Activated B cell treated with CpG ODN at 0.5 μM for 24 hours (primary cell): ENCODE data around the gene MUC15. TPM values are rescaled to one million over a fixed set of nuclear protein-coding genes. Genes with fewer than 3 reads are reported as not detected.

ENCODE experiments used
- ATAC-seq: fragments of 200-7000 bp; cut with Tn5 transposase; one replicate; pipeline ENCODE4 v1.10.0; 2021; ENCODE audit warnings: low read depth, mild to moderate bottlenecking, moderate library complexity
- CTCF ChIA-PET: fragments of 350-600 bp; sonication (Branson Sonifier 250); formaldehyde crosslinking; loops from one replicate; lab custom pipeline; 2021; ENCODE audit warnings: antibody characterized with exemption; lab: Charles Lee
- POLR2A ChIA-PET: fragments of 350-600 bp; sonication (Branson Sonifier 250); formaldehyde crosslinking; loops from one replicate; lab custom pipeline; 2021; ENCODE audit warnings: antibody characterized with exemption; lab: Charles Lee
- DNase-seq: peaks from one replicate; pipeline ENCODE4 v3.0.0; 2022
- H3K27ac Mint-ChIP-seq: one replicate; pipeline ENCODE4 v1.8.0; 2020; ENCODE audit warnings: mixed read lengths
- H3K27me3 Mint-ChIP-seq: one replicate; pipeline ENCODE4 v1.8.0; 2021; ENCODE audit warnings: mixed read lengths
- H3K36me3 Mint-ChIP-seq: one replicate; pipeline ENCODE4 v1.8.0; 2021; ENCODE audit warnings: low read depth, mixed read lengths
- H3K4me1 Mint-ChIP-seq: one replicate; pipeline ENCODE4 v1.8.0; 2021; ENCODE audit warnings: mixed read lengths
- H3K4me3 Mint-ChIP-seq: one replicate; pipeline ENCODE4 v1.8.0; 2020; ENCODE audit warnings: mild to moderate bottlenecking, mixed read lengths
- H3K9me3 Mint-ChIP-seq: one replicate; pipeline ENCODE4 v1.8.0; 2020; ENCODE audit warnings: mixed read lengths
- intact Hi-C: fragments of 100-400 bp; cut with micrococcal nuclease; formaldehyde crosslinking; loops from one replicate; pipeline ENCODE4 v1.15.1; 2024
- total RNA-seq: library from RNA; stranded (reverse); gene quantifications from 2 replicates; pipeline ENCODE4 v1.2.3, GENCODE V29; 2022
- TF ChIP-seq, protein P1 (sequence below): fragments of 200-600 bp; IDR thresholded peaks from one replicate; pipeline ENCODE4 v1.8.0; 2022; ENCODE audit warnings: antibody characterized with exemption, mild to moderate bottlenecking

The MUC15 gene
- total RNA-seq, 1 donor from 2014 or later, result not detected

DNA sequence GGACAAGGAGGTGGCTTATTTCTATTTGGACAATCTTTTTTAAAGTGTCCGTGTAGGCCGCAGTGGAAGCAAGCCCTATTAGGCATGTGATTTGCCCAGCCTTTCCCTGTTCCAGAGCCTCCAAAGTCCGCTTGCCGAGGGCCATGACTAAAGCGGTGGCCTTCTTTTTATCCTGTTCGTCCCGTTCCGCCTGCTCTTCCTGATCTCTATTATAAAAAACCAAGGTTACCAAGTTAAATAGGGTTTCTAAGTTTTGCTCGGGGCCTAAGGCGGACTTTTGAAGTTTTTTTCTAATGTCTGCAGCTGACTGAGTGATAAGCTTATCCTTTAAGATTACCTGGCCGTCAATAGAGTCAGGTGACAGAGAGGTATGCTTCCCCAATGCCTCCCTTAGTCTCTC, 21.6 kb upstream of the MUC15 start:
- no peak for DNase-seq
- intact Hi-C loops, result no loop called here
- ATAC-seq, result no peak
- Mint-ChIP-seq H3K27me3 (no peaks in the 10 kb centered on the region), H3K27ac (no peak overlapping the region), H3K4me3 (no peak overlapping the region), H3K4me1 (no peaks in the 10 kb centered on the region), H3K9me3 (peaks cover 4% of the 10 kb centered on the region), H3K36me3 (no peaks in the 10 kb centered on the region)
- ChIA-PET POLR2A (no interaction called here), CTCF (no interaction called here)
- TF ChIP-seq, protein P1, sequence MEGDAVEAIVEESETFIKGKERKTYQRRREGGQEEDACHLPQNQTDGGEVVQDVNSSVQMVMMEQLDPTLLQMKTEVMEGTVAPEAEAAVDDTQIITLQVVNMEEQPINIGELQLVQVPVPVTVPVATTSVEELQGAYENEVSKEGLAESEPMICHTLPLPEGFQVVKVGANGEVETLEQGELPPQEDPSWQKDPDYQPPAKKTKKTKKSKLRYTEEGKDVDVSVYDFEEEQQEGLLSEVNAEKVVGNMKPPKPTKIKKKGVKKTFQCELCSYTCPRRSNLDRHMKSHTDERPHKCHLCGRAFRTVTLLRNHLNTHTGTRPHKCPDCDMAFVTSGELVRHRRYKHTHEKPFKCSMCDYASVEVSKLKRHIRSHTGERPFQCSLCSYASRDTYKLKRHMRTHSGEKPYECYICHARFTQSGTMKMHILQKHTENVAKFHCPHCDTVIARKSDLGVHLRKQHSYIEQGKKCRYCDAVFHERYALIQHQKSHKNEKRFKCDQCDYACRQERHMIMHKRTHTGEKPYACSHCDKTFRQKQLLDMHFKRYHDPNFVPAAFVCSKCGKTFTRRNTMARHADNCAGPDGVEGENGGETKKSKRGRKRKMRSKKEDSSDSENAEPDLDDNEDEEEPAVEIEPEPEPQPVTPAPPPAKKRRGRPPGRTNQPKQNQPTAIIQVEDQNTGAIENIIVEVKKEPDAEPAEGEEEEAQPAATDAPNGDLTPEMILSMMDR, result no peak

- no peaks in the 10 kb centered on the region for H3K9me3 Mint-ChIP-seq
- DNase-seq (no peak), ATAC-seq (no peak)
- no peak overlapping the region for H3K4me3 Mint-ChIP-seq
- TF ChIP-seq, protein P1, result no peak
- POLR2A ChIA-PET, result no interaction called here
- H3K4me1 Mint-ChIP-seq, result no peaks in the 10 kb centered on the region
- H3K27ac Mint-ChIP-seq, result no peak overlapping the region
- intact Hi-C loops, result no loop called here
- no peaks in the 10 kb centered on the region for H3K36me3 Mint-ChIP-seq
- H3K27me3 Mint-ChIP-seq, result no peaks in the 10 kb centered on the region
- CTCF ChIA-PET, result no interaction called here
Observed at GRCh38 chr11:26587073-26587472, 15.0 kb upstream of the MUC15 start.

- Mint-ChIP-seq H3K27ac (no peak overlapping the region), H3K4me3 (no peak overlapping the region), H3K36me3 (no peaks in the 10 kb centered on the region), H3K4me1 (no peaks in the 10 kb centered on the region), H3K9me3 (no peaks in the 10 kb centered on the region), H3K27me3 (no peaks in the 10 kb centered on the region)
- TF ChIP-seq, protein P1, result no peak
- intact Hi-C loops, result loop anchor here (5.0 kb wide), 1 partner anchor 1683 kb away; no protein-coding TSS in a partner anchor
- POLR2A ChIA-PET, result no interaction called here
- DNase-seq, result no peak
- CTCF ChIA-PET, result no interaction called here
- ATAC-seq, result no peak
Observed at GRCh38 chr11:26584818-26585217, 12.8 kb upstream of the MUC15 start.

DNA sequence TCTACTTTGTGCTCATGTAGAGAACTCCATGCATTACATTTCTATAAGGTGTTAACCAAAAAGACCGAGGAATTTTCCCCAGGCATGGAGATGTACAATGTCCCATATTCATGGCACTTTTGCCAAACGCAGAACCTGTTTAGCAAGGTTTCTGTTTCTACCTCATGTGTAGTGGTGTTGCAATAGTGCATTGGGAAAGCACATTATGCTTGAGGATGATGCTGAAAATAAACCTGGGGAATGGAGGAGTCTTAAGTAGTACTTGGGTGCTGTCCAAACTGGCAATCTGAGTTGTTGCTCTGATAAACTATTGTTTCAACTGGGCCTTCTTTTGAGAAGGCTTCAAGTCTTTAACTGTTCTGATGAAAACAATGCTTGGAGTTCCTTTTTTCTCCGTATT, 11.5 kb upstream of the MUC15 start:
- Mint-ChIP-seq H3K27ac (no peak overlapping the region), H3K4me3 (no peak overlapping the region), H3K36me3 (no peaks in the 10 kb centered on the region), H3K27me3 (no peaks in the 10 kb centered on the region), H3K4me1 (no peaks in the 10 kb centered on the region), H3K9me3 (no peaks in the 10 kb centered on the region)
- CTCF ChIA-PET, result no interaction called here
- TF ChIP-seq, protein P1, result no peak
- intact Hi-C loops, result loop anchor here (5.0 kb wide), 1 partner anchor 1681 kb away; no protein-coding TSS in a partner anchor
- DNase-seq (no peak), ATAC-seq (no peak)
- POLR2A ChIA-PET, result no interaction called here

- intact Hi-C loops, result loop anchor here (5.0 kb wide), 1 partner anchor 1679 kb away; no protein-coding TSS in a partner anchor
- Mint-ChIP-seq H3K4me1 (no peaks in the 10 kb centered on the region), H3K27me3 (no peaks in the 10 kb centered on the region), H3K36me3 (no peaks in the 10 kb centered on the region), H3K4me3 (no peak overlapping the region), H3K9me3 (no peaks in the 10 kb centered on the region), H3K27ac (no peak overlapping the region)
- CTCF ChIA-PET, result no interaction called here
- POLR2A ChIA-PET, result no interaction called here
- no peak for DNase-seq
- ATAC-seq, result no peak
- TF ChIP-seq, protein P1, result no peak
Observed at GRCh38 chr11:26580929-26581328, 8.9 kb upstream of the MUC15 start.
